ENCODE measurements around the gene SPOCK1. TPM values are rescaled to one million over a fixed set of nuclear protein-coding genes. Genes with fewer than 3 reads are reported as not detected.

The SPOCK1 gene
- total RNA-seq, 1 experiment from 2014 or later: 10.9 TPM

DNA sequence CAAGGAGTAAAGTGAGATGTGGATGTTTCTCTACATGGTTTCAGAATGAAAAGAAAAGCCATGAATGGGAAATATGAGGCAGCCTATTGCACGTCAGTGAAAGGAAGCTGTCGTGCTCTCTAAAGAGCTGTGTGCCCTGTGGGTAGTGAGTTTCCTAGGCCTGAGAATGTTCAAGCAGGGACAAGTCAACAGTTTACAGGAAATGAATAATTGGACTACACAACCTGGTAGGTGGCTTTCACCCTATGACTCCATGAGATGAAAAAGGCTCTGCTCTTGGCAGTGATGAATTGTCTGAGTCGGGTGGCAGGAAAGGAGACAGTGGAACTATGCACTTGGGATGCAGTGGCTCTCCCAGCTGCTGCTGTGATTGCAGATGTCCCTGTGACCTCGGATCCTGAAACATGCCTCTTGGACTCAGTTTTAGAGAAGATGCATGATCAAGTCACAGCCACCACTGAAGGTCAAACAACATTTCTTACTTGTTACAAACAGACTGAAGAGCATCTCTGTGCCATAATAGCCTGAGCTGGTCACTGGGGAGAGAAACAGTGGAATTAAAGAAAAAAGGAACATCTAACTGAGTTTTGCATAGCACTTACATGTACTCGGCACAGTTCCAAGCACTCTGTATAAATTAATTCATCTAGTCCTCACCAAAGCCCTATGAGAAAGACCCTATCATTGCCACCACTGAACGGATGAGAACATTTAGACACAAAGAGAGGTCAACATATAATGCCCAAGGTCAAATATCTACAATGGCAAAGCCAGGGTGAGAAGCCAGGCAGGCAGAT lies 293.7 kb downstream of the SPOCK1 start:
- Histone ChIP-seq H3K9ac (ENCODE audit: extremely low read depth, insufficient read length, low read length) (no peak overlapping the region), H4K8ac (replicated peaks; ENCODE audit: insufficient read length, low read depth, low read length) (no peak overlapping the region)
- H3K9me3 Mint-ChIP-seq: no peaks in the 10 kb centered on the region

More for the DNA sequence above, 293.7 kb downstream of the SPOCK1 start:
- Histone ChIP-seq H2BK20ac (ENCODE audit: low read depth, low read length, poor library complexity, severe bottlenecking) (no peak overlapping the region), H3K18ac (ENCODE audit: insufficient read length, low read depth, low read length) (no peak overlapping the region), H2AFZ (ENCODE audit: low read length) (no peak overlapping the region), H3K27me3 (ENCODE audit: insufficient read depth, low read length) (no peaks in the 10 kb centered on the region), H4K5ac (ENCODE audit: insufficient read length, low read depth, low read length) (no peak overlapping the region), H2AK5ac (ENCODE audit: insufficient read length, low read length) (no peak overlapping the region), H3K79me1 (ENCODE audit: insufficient read depth, low read depth, low read length, poor library complexity, severe bottlenecking) (no peaks in the 10 kb centered on the region), H3K4me2 (ENCODE audit: insufficient read depth, insufficient read length, low read length) (no peak overlapping the region), H4K91ac (ENCODE audit: insufficient read length, low read depth, low read length) (no peak overlapping the region), H3K23ac (ENCODE audit: insufficient read length, low read depth, low read length) (no peak overlapping the region), H3K9me3 (ENCODE audit: control insufficient read depth, low read depth, low read length) (no peaks in the 10 kb centered on the region), H2BK120ac (ENCODE audit: low read depth, low read length, poor library complexity, severe bottlenecking) (no peak overlapping the region), H3K4ac (ENCODE audit: low read depth, low read length) (no peak overlapping the region), H2BK5ac (ENCODE audit: insufficient read length, low read length) (no peak overlapping the region), H2BK15ac (ENCODE audit: low read depth, low read length) (no peak overlapping the region), H3T11ph (ENCODE audit: low read length) (no peak overlapping the region), H3K14ac (ENCODE audit: insufficient read depth, low read length) (no peak overlapping the region), H4K20me1 (ENCODE audit: control insufficient read depth, insufficient read depth, insufficient read length) (no peaks in the 10 kb centered on the region), H3K4me1 (ENCODE audit: insufficient read depth, low read length) (peaks cover 3% of the 10 kb centered on the region; the same call in 1 of the 2 replicates), H3K79me2 (ENCODE audit: insufficient read depth, low read length) (no peaks in the 10 kb centered on the region), H3K23me2 (ENCODE audit: insufficient read length, low read depth, low read length, poor library complexity, severe bottlenecking) (no peaks in the 10 kb centered on the region), H3K56ac (ENCODE audit: insufficient read length, low read depth, low read length) (no peak overlapping the region), H2BK12ac (ENCODE audit: insufficient read length, low read depth, low read length) (no peak overlapping the region), H3K27ac (ENCODE audit: insufficient read length, low read depth, low read length) (no peak overlapping the region)
- no peak for DNase-seq
- WGBS (ENCODE audit: extremely low coverage, insufficient read length, low lambda C conversion rate): no CpG with 5 or more reads among the region's 6 CpGs
- Mint-ChIP-seq H3K27me3 (ENCODE audit: low read depth) (peaks cover 3% of the 10 kb centered on the region), H3K27ac (no peak overlapping the region), H3K36me3 (ENCODE audit: insufficient read depth in 1 of 3, low read depth in 3 of 3) (no peaks in the 10 kb centered on the region), H3K4me1 (peaks cover 28 to 36% of the 10 kb centered on the region in 2 experiments), H3K4me3 (no peak overlapping the region)
- TF ChIP-seq, protein P1, sequence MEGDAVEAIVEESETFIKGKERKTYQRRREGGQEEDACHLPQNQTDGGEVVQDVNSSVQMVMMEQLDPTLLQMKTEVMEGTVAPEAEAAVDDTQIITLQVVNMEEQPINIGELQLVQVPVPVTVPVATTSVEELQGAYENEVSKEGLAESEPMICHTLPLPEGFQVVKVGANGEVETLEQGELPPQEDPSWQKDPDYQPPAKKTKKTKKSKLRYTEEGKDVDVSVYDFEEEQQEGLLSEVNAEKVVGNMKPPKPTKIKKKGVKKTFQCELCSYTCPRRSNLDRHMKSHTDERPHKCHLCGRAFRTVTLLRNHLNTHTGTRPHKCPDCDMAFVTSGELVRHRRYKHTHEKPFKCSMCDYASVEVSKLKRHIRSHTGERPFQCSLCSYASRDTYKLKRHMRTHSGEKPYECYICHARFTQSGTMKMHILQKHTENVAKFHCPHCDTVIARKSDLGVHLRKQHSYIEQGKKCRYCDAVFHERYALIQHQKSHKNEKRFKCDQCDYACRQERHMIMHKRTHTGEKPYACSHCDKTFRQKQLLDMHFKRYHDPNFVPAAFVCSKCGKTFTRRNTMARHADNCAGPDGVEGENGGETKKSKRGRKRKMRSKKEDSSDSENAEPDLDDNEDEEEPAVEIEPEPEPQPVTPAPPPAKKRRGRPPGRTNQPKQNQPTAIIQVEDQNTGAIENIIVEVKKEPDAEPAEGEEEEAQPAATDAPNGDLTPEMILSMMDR (conservative IDR thresholded peaks at IDR 0.05): no peak

All from H9 (cell line).